H1 (cell line): ENCODE measurements around the gene ITM2B. TPM values are rescaled to one million over a fixed set of nuclear protein-coding genes. Genes with fewer than 3 reads are reported as not detected.

Experiments used
- ZNF274 ChIP-seq: IDR thresholded peaks from 2 replicates; pipeline ENCODE4 v1.7.0; 2012; ENCODE audit warnings: low read length, borderline replicate concordance; ENCODE audit errors: extremely low read depth
- polyA plus RNA-seq, 7 experiments: library from polyadenylated mRNA; depleted of rRNA in 3 of 7; stranded (reverse) in 5 of 7; unstranded in 2 of 7; fragments of >200 nt in 5 of 7; fragments of 200-250 nt in 2 of 7; gene quantifications; 1 replicate in 5 of 7; 2 replicates in 1 of 7; 4 replicates in 1 of 7; pipeline versions ENCODE4 v1.2.1 to v1.2.3, GENCODE V29; 2011 to 2013; ENCODE audit warnings: missing spikeins in 2 of 7, mixed read lengths in 2 of 7
- total RNA-seq: library from RNA; stranded (reverse); fragmentation: NEBNext Ultra II Directional; extraction: Animal tissue kit (Norgen Biotek cat#: 25700); gene quantifications from 2 replicates; pipeline ENCODE4 v1.2.1, GENCODE V29; 2021
- TF ChIP-seq, protein P1 (sequence below): IDR thresholded peaks from 2 replicates; pipeline ENCODE4 v1.6.1; 2012; ENCODE audit warnings: inconsistent platforms

Gene ITM2B
- total and polyA plus RNA-seq, 2 of the 8 experiments (the other 6 are each of a cell fraction or from before 2014, with no cell fraction given) = 132 to 184 TPM

DNA sequence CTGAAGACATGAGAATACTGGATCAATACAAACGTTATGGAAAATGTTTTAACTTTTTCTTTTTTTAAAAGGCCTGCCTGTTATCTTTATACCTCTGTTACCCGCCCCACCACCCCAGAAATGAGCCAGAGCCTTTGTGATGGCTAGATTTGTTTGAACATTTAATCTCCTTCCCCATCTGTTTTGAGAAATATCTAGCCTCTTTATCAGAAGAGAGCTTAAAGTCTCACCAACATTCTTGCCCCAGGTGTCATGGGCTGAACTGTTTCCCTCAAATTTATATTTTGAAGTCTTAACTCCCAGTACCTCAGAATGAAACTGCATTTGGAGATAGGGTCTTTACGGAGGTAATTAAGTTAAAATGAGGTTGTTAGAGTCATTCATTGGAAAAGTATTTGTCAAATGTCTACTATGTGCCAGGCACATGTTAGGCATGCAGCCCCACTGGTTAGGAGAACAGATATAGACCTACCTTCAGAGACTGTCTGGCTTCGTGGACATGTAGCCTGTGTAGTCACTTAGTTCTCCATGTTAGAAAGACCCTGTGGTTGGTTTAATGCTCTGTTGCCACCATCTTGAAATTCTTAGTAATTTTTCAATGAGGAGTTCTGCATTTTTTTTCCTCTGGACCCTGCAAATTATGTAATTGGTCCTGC lies 64.3 kb downstream of the ITM2B start (continued):
- TF ChIP-seq, protein P1, sequence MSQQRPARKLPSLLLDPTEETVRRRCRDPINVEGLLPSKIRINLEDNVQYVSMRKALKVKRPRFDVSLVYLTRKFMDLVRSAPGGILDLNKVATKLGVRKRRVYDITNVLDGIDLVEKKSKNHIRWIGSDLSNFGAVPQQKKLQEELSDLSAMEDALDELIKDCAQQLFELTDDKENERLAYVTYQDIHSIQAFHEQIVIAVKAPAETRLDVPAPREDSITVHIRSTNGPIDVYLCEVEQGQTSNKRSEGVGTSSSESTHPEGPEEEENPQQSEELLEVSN = no peak
- TF ChIP-seq ZNF274 = no peak
- TF ChIP-seq, all 59 proteins: peak for 0
